GM11168 (cell line): ENCODE measurements around the gene COL4A1.

Source experiments
- in situ Hi-C: fragments of 300-500 bp; cut with MboI; formaldehyde crosslinking; loops from one replicate; pipeline ENCODE4 v1.12.0; 2022; ENCODE audit warnings: low sequenced_read_pairs; ENCODE audit not compliant: unreplicated experiment

COL4A1 gene

DNA sequence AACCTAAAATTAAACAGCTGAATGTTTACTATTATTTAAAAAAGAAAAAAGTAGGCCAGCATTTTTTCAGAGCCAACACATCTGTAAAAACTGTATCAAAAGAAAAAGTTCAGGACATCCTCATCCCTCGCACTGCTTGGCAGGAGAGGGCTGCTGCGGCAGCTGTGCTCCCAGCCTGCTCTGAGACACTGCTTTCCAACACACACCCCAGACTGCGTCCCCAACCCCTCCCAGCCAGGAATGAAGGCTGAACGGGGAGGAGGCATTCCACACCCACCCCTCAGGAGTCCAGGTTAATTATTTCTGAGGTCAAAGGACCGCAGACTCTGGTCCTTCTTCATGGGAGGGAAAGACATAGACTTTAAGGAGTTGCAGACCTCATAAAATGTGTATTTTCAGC is 43.1 kb downstream of the COL4A1 start:
- in situ Hi-C loops, result no loop called here

DNA sequence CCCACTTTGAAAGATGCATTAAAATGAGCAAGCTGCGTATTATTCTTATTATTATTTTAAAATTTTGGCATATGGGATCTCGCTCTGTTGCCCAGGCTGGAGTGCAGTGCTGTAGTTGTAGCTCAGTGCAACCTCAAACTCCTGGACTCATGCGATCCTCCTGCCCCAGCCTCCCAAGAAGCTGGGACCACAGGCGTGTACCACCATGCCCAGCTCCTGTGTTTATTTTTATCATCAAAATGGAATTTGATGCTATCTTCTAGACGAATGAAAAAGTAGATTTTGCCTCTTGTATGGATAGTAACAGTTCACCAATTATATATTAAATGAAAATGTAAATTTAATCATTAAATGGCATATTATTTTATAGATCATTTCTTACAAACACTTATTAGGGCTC is 43.6 kb downstream of the COL4A1 start:
- in situ Hi-C loops, result no loop called here

DNA sequence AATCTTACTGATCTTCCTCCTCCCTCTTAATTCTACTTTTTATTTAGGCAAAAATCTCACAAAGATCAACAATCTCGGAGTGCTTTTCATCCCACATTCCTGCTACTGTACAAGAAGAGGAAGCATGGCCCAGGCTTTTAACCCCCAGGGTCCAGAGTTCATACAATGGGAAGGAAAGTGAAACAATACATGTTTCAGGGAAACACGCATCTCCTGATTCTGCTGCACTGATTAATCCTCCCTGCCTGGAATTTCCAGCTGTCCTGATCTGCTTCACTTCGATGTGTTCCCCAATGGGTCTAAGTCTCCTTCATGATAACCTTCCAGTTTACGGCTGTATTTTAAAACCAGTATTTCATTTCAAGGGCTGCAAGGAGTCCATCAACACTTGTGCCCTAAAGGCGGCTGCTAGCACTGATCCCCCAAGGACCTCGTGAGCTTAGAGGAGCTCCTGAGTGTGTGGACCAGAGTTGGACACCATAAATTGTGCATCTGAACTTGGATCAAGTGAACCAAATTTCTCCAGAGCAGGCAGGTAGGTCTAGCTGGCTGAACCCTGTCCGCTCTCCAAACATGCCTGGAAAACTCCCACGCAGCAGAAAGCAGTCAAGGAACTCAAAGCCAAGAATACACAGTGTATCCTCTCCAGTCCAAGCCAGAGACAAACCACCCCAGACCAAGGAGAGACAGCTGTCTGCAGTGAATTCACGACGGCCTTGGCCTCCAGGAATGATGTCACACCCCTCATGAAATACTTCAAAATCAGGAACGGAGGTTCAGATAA is 44.3 kb downstream of the COL4A1 start:
- in situ Hi-C loops, result no loop called here

DNA sequence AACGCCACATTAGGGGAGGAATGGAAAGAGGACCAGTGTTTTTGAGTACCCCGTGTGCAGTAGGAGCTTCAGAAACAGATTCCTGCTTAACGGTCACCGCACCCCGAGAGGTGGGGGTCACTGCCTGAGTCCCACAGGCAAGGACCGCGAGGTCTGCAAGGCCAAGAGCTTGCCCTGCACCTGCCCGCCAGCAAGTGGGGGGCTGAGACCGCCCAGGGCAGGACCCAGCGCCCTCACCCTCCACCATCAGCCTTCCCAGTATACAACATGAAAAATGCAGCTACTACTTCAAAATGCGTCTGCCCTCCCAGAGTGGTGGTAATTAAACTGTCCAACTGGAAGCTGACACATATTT is 44.9 kb downstream of the COL4A1 start:
- in situ Hi-C loops, result no loop called here

DNA sequence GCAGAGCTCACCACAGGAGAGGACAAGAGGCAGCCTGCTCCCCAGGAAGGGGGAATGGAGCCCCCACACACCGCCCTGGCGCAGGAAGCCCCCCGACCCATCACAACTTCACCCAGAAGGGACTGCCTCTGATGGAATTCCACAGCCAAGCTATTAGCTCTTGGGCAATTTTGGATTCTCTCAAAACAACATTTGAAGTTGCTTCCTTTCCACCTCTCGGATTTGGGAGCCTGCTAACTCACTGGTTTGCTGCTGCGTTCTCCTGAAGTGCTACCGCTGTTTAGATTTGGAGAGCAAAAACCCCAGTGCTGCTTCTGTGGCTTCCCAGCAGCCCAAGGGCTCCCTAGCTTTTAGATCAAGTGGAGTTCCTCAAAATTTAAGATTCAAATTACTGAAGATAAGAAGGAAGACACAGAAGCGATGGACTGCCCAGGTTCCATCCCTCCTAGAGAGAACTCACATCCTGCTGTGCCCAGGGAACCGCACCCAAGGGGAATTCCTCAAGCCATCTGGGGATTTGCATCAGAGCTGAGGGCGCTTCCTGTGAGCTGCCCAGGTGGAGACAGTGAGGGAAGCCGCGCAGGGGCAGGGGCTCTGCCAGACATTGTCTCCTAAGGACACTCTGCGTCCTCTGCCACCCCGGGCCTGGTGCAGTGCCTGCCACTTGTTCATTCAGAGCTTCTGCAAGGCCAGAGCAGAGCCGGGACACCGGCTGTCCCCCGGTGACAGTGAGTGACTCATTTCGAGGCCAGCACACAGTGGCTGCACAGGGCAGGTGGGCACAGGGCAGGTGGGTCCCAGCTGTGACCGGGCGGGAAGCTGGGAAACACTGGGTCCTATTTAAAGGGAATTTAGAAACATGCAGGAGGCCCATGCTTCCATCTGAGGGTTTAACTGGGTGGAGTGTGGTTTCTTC is 45.5 kb downstream of the COL4A1 start:
- in situ Hi-C loops, result no loop called here

DNA sequence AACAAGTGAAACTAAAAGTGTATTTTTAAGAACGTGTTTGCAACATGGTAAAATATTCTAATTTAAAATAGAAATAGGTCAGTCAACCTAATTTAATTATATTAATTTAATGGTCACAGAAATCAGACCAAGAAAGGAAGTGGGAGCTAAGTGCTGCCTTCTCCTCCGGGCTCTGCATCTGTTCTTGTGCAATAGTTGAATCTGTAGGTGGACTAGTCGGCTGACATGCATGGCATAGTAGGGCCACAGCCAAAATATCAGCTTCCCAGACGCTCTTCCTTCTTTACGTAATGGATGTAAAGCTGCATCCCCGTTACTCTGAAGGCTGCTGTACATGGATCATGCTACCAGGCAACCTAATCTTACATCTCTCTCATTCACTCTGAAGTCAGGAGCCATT is 47.3 kb downstream of the COL4A1 start:
- in situ Hi-C loops, result no loop called here

DNA sequence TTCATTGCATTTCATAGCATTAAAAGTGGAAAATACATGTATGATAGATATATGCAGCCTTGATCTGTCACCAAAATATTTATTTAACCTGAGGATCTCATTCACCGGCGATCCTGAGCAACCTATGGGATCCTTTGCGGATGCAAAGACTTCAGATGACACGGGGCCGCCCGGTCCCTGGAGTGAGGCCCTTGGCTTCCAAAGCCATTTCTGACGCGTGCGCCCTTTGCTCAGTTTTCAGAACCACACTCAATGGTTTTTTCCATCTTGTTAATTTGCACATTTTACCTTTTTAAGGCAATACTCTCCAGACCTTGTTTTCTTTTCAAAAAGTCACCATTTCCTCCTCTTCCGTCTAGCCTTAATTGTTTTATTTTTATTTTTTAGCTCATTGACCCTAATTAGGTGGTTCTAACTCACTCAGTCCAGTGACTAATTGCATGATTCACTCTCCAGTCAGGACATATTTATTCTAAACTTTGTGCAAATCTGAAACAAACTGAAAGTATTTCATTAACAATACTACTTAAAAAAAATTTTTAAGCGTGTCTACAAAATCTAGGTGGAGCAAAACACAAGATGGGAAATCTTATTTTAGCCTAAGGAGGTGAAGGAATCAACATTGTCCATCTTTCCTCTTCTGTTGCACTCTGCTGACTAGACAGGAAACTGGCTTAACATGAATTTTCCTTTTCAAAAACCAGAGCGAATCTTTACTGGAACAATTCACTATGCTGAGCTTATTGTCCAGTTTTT is 47.9 kb downstream of the COL4A1 start:
- in situ Hi-C loops, result no loop called here

DNA sequence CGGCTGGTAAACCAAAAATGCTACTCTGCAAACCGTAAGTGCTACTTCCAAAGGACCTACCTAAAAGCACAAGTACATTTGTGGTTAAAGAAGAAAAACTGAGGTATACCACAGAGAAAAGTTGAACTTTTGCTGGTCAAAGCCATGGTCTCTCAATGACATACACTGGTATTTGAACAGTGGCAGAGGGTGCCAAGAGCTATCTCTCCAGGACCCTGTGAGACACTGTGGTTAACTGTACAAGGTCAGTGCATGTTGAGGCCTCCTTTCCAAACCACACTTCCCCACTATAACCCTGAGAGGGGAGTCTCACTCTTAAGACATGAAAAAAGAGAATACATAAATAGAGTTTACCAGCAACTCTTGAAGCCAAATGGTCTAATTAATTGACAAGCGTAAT is 49.5 kb downstream of the COL4A1 start:
- in situ Hi-C loops, result no loop called here

DNA sequence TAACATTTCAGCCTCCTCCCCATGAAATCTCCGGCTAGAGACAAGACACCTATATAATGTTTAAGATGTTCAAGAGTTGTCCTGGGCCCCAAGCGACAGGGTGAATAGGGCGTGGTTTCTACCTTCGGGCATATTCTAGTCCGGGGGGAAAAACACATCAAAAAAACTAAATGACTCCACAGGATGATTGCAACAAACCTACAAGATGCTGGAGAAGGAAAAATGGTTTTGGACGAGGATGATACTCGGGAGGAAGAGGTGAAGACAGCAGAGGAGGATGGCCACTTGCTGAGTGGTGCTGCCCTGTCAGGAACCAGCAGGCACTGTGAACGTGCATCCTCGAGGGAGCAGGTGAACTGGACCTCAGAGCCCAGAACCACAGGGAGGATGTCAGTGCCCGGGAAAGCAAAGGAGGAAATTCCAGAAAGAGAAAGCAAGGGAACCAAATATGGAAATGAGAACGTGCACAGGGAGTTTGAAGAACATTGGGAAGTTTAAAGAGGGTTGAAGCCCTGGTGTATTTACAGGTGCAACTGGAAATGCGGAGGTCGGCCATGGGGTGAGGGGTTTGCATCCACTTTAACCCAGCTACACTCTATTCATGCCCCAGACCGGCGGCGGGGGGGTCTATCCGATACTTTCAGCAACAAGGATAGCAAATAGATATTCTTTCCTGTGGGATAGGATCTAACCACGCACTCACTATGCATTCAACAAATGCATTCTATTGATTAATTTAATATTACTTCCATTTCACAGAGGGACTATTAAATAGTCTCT is 50.6 kb downstream of the COL4A1 start:
- in situ Hi-C loops, result no loop called here

DNA sequence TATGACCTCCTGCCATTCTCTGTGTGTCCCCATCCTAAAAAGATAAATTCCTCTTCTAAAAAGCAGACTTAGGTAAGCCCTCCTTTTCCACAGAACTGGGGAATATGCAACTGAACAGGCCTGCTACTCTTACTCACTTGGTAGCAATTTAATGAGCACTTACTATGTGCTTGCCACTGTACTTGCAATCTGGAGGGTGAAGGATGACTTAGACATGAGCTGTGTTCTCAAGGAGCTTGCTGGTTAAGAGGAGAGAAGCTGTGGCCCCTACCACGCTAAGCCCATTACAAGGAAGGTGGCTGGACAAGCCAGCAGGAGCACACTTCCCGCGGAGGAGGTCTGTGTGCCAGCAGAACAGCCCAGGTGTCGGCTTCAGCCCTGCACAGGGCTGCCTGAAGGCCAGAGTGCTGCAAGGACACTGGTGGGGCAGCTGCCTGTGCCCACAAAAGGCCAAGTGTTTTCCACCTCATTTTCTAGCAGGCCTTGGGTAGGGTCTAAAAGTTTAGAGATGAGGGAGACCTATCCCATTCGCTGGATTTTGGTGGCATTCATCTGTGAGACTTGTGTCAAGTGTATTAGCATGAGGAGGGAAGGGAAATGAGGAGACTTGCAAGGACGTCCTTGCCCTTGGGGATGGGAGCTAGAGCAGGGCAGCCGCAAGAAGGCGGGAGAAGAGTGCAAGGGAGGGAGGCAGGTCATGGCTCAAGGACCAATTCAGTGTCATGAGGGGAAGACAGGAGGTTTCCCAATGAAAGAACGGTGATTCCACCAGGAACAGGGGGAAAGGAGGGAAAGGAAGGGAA is 52.0 kb downstream of the COL4A1 start:
- in situ Hi-C loops, result no loop called here

DNA sequence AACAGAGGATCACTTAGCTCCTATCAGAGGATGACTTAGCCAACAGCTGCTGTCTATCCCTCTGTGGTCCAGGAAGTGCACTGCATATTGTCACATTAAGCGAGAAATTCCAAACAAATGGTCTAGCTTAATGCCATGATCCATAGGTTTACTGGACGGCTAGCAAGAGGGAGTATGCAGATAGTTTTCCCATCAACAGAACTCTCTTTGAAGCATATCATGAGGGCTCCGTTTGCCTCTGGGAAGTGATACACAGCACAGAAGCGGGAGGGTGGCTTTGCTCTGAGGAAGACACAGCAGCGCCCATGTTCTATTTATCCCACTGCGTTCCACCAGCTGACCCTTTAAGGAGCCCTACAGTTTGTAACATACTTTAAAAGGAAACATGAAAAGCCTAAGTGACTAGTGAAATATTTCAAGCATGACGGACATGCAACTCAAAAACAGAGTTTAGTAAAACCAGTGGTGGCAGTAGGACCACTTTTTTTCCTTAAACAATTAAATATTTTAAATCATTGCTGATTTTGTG is 52.7 kb downstream of the COL4A1 start:
- in situ Hi-C loops, result no loop called here

DNA sequence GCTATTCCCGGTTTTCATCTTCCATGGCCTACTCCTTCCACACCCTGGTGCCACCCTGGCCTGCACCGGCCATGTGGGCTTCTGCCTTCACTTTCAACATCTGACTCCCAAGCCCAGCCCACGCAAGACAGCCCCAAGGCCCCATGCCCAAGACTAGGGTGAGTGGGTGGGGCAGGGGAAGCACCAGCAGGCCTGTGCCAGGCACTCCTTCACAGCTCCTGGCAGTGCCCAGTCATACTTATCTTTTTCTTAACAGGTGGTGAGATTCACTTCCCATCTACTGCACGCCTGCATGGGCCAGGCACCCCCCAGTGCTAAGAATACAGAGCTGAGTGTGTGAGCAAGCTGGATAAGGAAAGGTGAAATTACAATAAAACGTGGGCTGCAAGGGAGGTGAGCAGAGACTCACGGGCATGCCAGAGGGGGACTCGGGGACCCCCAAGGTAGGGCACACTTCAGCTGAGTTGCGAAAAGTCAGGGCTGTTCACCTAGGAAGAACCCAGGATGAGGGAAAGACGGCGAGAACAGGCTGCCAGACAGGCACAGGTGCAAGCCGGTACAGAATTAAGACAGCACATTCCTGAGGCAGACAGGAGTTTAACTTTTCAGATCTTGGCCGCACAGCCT is 55.7 kb downstream of the COL4A1 start:
- in situ Hi-C loops, result no loop called here

DNA sequence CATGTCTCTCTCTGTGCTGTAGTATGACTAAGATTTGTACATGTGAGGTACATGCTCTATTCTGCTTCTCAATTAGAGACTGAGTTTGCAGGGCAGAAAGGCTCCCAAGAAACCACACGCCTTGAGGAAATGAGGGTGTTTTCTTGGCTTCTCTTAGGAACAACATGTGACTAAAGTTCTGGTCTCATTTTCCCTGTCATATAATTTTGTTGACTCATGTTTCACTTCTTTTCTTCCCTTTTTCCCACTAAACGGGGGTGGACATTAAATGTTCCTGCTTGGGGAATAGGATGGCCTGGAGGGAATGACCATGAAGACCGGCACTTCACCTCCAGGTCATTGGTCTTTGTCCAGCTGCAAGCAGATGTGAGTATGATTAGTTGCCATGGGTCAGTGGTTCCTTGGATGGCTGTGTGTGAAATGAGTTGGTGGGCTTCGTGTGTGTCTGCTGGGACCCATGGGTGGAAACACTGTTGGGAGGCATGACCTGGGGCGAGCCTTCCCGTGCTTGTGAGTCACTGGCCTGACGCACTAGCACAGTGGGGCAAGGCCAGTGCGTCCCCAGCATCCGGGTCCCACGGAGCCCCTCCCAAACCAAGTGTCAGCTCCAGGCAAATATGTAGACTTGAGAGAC is 56.6 kb downstream of the COL4A1 start:
- in situ Hi-C loops, result no loop called here

DNA sequence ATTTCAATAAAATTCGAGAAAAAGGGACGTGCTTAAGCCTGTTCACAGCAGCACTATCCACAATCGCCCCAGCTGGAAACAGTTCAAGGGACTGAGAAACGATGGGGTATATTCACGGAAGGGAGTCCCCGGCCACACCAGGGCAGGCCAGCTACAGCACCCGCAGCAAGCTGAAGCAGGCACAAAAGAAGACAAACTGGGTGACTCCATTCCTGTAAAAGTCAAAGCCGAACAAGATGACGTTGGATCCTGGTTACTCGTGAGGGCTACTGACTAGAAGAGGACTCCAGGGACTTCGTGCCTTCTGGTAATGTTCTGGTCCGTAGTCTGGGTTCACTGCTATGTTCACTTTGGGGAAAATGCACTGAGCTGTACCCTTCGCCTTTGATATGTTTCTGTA is 57.6 kb downstream of the COL4A1 start:
- in situ Hi-C loops, result no loop called here

DNA sequence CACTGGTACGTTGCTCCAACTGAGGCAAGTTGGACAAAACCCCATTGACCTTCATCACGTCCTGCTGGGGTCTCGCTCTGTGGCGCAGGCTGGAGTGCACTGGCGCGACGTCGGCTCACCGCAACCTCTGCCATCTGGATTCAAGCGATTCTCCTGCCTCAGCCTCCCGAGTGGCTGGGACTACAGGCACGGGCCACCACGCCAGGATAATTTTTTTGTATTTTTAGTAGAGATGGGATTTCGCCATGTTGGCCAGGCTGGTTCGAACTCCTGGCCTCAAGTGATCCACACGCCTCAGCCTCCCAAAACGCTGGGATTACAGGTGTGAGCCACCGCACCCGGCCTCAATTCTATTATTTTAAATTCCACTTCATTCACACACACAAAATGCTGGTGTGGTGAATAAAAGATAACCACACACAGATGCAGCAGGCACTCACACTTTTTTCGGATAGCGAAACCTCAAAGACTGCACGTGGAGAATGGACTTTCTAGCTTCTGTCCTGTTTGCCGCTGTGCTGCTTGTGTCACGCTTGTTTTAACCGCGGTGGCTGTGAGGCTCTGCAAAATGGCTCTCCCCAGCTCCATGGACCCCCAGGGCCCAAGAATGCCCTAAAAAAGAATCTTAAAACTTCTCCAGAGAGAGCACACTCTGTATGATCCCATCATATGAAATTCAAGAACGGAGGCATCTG is 58.4 kb downstream of the COL4A1 start:
- in situ Hi-C loops, result no loop called here

DNA sequence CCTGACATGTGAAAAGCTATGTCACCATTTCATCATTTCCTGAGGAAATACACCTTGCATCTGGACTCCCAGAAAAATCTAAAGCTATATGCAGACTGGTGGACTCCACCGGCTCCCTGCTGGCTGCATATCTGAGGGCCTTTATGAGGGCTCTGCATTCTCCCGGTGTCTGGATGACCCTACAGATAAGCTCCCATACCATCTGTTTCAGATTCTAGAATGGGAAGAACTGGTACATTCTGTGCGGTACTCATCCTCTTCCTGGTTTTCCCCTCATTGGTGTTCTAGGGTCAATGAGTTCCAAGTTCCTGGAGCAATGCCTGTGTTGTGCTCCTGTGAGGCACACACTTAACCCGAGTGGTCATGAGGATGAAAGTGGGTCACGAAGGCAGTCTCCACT is 60.4 kb downstream of the COL4A1 start:
- in situ Hi-C loops, result no loop called here

DNA sequence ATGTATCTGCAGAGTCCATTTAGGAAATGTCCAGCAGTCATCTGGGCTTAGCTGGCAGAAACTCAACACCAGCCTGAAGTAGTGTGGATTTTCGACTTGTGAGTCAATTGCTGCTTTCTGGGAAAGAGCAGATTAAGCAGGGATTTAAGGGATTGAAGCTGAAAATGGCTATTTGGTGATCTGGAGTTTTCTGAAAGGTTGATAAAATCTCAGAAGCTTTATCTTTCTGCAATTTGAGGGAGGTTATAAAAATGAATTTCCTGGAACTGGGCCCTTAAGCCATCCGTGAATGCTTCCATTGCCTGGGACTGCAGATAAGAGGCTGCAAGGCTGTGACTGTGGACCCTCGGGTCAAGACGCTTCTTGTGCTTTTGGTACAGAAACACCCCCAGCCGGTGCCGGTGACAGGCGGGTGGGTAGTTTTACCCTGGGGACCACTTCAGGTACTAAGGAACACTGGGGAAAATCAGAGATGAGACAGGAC is 61.5 kb downstream of the COL4A1 start:
- in situ Hi-C loops, result no loop called here
